ENCODE measurements around the gene GLIS1. TPM values are rescaled to one million over a fixed set of nuclear protein-coding genes. Genes with fewer than 3 reads are reported as not detected.

Gene GLIS1
- total and polyA plus RNA-seq, 2 of the 8 experiments (the other 6 are each of a cell fraction or from before 2014, with no cell fraction given) = 0.15 to 0.22 TPM

- TF ChIP-seq MAX (IDR thresholded peaks at IDR 0.05) (no peak), MAFK (IDR thresholded peaks at IDR 0.05; ENCODE audit: low read depth, low read length) (no peak)
These were observed 214.3 kb downstream of the GLIS1 start (continued) for GRCh38 chr1:53524428-53525375.

All from H1 (cell line).